Fibroblast of lung (primary cell): ENCODE measurements around the gene C18orf63. TPM values are rescaled to one million over a fixed set of nuclear protein-coding genes. Genes with fewer than 3 reads are reported as not detected.

Experiments
- DNase-seq, 2 donors: peaks; one replicate each; pipeline versions ENCODE4 v3.0.0 to v3.0.0-alpha.2; 2010; ENCODE audit warnings: low read depth in 2 of 2
- H2AFZ ChIP-seq: 2 replicates; pipeline ENCODE4 v1.5.1; 2012; ENCODE audit warnings: low read length, control low read depth, inconsistent platforms
- H3K27ac ChIP-seq: 2 replicates; pipeline ENCODE4 v1.5.1; 2011; ENCODE audit warnings: low read length, control low read depth; ENCODE audit not compliant: insufficient read depth
- H3K27me3 ChIP-seq: 2 replicates; pipeline ENCODE4 v1.5.1; 2011; ENCODE audit warnings: mild to moderate bottlenecking, low read length; ENCODE audit not compliant: control insufficient read depth, insufficient read depth
- H3K36me3 ChIP-seq: 2 replicates; pipeline ENCODE4 v1.5.1; 2011; ENCODE audit warnings: low read length; ENCODE audit not compliant: control insufficient read depth, insufficient read depth
- H3K4me1 ChIP-seq: 2 replicates; pipeline ENCODE4 v1.5.1; 2011; ENCODE audit warnings: low read length; ENCODE audit not compliant: control insufficient read depth, insufficient read depth; ENCODE audit errors: extremely low read depth
- H3K4me2 ChIP-seq: 2 replicates; pipeline ENCODE4 v1.5.1; 2011; ENCODE audit warnings: low read length, control low read depth; ENCODE audit not compliant: insufficient read depth; ENCODE audit errors: extremely low read depth
- H3K4me3 ChIP-seq, 4 experiments: fragments of 200-600 bp in 1 of 4; sonication (generic) in 1 of 4; replicated peaks in 1 of 4; 2 replicates each; pipeline ENCODE4 v1.5.1; 2011 to 2016; ENCODE audit warnings: low read length in 4 of 4, low read depth in 3 of 4, mild to moderate bottlenecking in 3 of 4, control low read depth in 2 of 4, inconsistent platforms in 1 of 4, mixed read lengths in 1 of 4; ENCODE audit not compliant: insufficient read depth in 1 of 4; ENCODE audit errors: control extremely low read depth in 1 of 4
- H3K79me2 ChIP-seq: 2 replicates; pipeline ENCODE4 v1.5.1; 2012; ENCODE audit warnings: mild to moderate bottlenecking, low read length, inconsistent platforms; ENCODE audit not compliant: control insufficient read depth, insufficient read depth
- H3K9ac ChIP-seq: 2 replicates; pipeline ENCODE4 v1.5.1; 2011; ENCODE audit warnings: mild to moderate bottlenecking, low read length, control low read depth; ENCODE audit not compliant: insufficient read depth
- H3K9me3 ChIP-seq: 2 replicates; pipeline ENCODE4 v1.5.1; 2012; ENCODE audit warnings: low read depth, low read length; ENCODE audit not compliant: control insufficient read depth, insufficient read depth
- H4K20me1 ChIP-seq: 2 replicates; pipeline ENCODE4 v1.5.1; 2011; ENCODE audit warnings: low read length; ENCODE audit not compliant: control insufficient read depth, insufficient read depth; ENCODE audit errors: extremely low read depth
- CTCF ChIP-seq, 2 donors: IDR thresholded peaks in 1 of 2; conservative IDR thresholded peaks in 1 of 2; 1 replicate in 1 of 2; 2 replicates in 1 of 2; pipeline ENCODE4 v1.5.1; 2011 to 2012; ENCODE audit warnings: low read length in 2 of 2, control low read depth in 1 of 2, inconsistent platforms in 1 of 2, low read depth in 1 of 2, mild to moderate bottlenecking in 1 of 2
- EZH2 ChIP-seq: IDR thresholded peaks from 2 replicates; pipeline ENCODE4 v1.5.1; 2012; ENCODE audit warnings: low read length, control low read depth, mild to moderate bottlenecking; ENCODE audit errors: missing control alignments
- polyA plus RNA-seq, 2 donors: library from polyadenylated mRNA; depleted of rRNA in 1 of 2; stranded (reverse) in 1 of 2; unstranded in 1 of 2; fragments of >200 nt; gene quantifications; 2 replicates each; pipeline ENCODE4 v1.2.1, GENCODE V29; 2011 to 2012; ENCODE audit warnings: missing spikeins in 1 of 2
- total RNA-seq: library from RNA; depleted of rRNA; stranded (reverse); fragments of >200 nt; gene quantifications from 2 replicates; pipeline ENCODE4 v1.2.1, GENCODE V29; 2014

The C18orf63 gene
- total and polyA plus RNA-seq, 2 donors (not counting 1 experiment from before 2014, with no cell fraction given), result not detected

GRCh38 chr18:74348581-74348980 lies 32.9 kb downstream of the C18orf63 start:
- no peak for TF ChIP-seq CTCF (conservative IDR thresholded peaks at IDR 0.05 in 1 of 2, IDR thresholded peaks at IDR 0.05 in 1 of 2; ENCODE audit: low read depth in 1 of 2, low read length in 2 of 2)
- Histone ChIP-seq H2AFZ (no peak overlapping the region), H3K27me3 (no peaks in the 10 kb centered on the region), H3K36me3 (no peaks in the 10 kb centered on the region), H3K4me2 (no peak overlapping the region), H3K79me2 (no peaks in the 10 kb centered on the region), H3K9me3 (no peaks in the 10 kb centered on the region), H3K27ac (no peak overlapping the region), H3K4me3 (no peak overlapping the region), H4K20me1 (no peaks in the 10 kb centered on the region), H3K9ac (no peak overlapping the region), H3K4me1 (no peaks in the 10 kb centered on the region)
- DNase-seq, result no peak

GRCh38 chr18:74351354-74351753 lies 35.7 kb downstream of the C18orf63 start:
- Histone ChIP-seq H3K4me2 (peak overlapping the region; percentile 15), H3K79me2 (no peaks in the 10 kb centered on the region)

GRCh38 chr18:74353169-74353775 lies 37.6 kb downstream of the C18orf63 start:
- Histone ChIP-seq H3K4me2 (no peak overlapping the region), H2AFZ (no peak overlapping the region)
- DNase-seq, result peak; percentile 61 to 75

More at GRCh38 chr18:74351354-74351753, 35.7 kb downstream of the C18orf63 start:
- Histone ChIP-seq H3K4me3 (no peak overlapping the region), H2AFZ (peak overlapping the region; percentile 66), H3K9ac (no peak overlapping the region), H3K9me3 (no peaks in the 10 kb centered on the region), H3K4me1 (no peaks in the 10 kb centered on the region), H3K27me3 (no peaks in the 10 kb centered on the region), H3K27ac (no peak overlapping the region), H3K36me3 (no peaks in the 10 kb centered on the region), H4K20me1 (no peaks in the 10 kb centered on the region)
- DNase-seq, result peak; percentile 35 to 50
- TF ChIP-seq EZH2 (no peak), CTCF (conservative IDR thresholded peaks at IDR 0.05 in 1 of 2, IDR thresholded peaks at IDR 0.05 in 1 of 2; ENCODE audit: low read depth in 1 of 2, low read length in 2 of 2) (no peak)

More at GRCh38 chr18:74353169-74353775, 37.6 kb downstream of the C18orf63 start:
- H3K27me3 ChIP-seq, result no peaks in the 10 kb centered on the region
- peak; percentile 84 to 89 for TF ChIP-seq CTCF (conservative IDR thresholded peaks at IDR 0.05 in 1 of 2, IDR thresholded peaks at IDR 0.05 in 1 of 2; ENCODE audit: low read depth in 1 of 2, low read length in 2 of 2)
- no peak for TF ChIP-seq EZH2
- H3K9ac ChIP-seq, result no peak overlapping the region
- H3K4me3 ChIP-seq, result no peak overlapping the region
- no peaks in the 10 kb centered on the region for H3K79me2 ChIP-seq
- no peaks in the 10 kb centered on the region for H3K9me3 ChIP-seq
- no peaks in the 10 kb centered on the region for H3K4me1 ChIP-seq
- H3K27ac ChIP-seq, result no peak overlapping the region
- H3K36me3 ChIP-seq, result no peaks in the 10 kb centered on the region
- H4K20me1 ChIP-seq, result no peaks in the 10 kb centered on the region
